Astrocyte of the spinal cord (primary cell): ENCODE results near the gene CD99L2.
A peak's percentile ranks its signal among the peaks of the same experiment; 100 is the strongest.

Experiments used
- DNase-seq: peaks from one replicate; pipeline ENCODE4 v3.0.0; 2011; ENCODE audit warnings: low read depth, low spot score
- H3K4me3 ChIP-seq: 2 replicates; pipeline ENCODE4 v1.5.1; 2011; ENCODE audit warnings: low read depth, mild to moderate bottlenecking, low read length, moderate library complexity
- in situ Hi-C: cut with HindIII; loops from 2 replicates; pipeline ENCODE4 v1.10.0; 2017; ENCODE audit warnings: low sequenced_read_pairs
- TF ChIP-seq, protein P1 (sequence below): IDR thresholded peaks from 2 replicates; pipeline ENCODE4 v1.5.1; 2012; ENCODE audit warnings: low read depth, mild to moderate bottlenecking, low read length, inconsistent platforms

The CD99L2 gene, protein sequence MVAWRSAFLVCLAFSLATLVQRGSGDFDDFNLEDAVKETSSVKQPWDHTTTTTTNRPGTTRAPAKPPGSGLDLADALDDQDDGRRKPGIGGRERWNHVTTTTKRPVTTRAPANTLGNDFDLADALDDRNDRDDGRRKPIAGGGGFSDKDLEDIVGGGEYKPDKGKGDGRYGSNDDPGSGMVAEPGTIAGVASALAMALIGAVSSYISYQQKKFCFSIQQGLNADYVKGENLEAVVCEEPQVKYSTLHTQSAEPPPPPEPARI

DNA sequence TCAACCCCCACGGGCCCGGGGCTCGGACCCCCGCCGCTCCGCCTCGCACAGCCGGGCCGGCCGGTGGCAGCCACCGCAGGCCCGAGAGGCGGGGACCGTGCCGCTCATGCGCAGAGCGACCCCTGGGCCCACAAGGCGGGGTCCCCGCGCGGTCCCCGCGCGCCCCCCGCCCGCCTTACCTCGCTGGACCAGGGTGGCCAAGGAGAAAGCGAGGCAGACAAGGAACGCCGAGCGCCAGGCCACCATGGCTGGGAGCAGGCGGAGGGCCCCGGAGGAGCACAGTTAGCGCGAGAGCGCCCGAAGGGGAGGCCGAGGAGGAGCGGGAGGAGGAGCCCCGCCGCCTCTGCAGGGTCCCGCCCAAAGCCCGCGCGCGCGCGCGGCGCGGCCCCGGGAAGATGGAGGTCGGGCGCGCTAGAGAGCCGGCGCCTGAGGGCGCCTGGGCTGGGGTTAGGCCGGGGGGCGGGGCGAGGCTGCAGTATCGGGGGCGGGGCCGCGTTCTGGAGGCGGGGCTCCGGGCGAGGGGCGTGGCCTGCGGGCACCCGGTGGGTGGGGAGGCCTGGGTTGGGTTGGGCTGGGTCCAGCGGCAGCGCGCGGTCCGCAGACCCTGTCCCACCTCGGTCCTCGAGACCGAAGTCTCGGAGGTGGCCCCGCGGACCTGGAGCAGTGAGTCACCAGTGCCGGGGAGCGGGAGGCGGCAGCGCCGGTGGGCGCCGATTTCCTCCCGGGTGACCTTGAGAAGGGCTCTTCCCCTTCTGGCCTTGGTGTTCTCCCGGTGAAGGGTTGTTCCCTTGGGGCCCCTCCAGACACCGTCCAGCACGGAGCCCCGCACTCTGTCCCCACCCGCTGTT, at the start of gene CD99L2:
CD99L2 (minus strand) TSS at position 326 of the 848 bp plus-strand sequence; CDS start at position 246, 80 bp downstream.
- TF ChIP-seq, protein P1, sequence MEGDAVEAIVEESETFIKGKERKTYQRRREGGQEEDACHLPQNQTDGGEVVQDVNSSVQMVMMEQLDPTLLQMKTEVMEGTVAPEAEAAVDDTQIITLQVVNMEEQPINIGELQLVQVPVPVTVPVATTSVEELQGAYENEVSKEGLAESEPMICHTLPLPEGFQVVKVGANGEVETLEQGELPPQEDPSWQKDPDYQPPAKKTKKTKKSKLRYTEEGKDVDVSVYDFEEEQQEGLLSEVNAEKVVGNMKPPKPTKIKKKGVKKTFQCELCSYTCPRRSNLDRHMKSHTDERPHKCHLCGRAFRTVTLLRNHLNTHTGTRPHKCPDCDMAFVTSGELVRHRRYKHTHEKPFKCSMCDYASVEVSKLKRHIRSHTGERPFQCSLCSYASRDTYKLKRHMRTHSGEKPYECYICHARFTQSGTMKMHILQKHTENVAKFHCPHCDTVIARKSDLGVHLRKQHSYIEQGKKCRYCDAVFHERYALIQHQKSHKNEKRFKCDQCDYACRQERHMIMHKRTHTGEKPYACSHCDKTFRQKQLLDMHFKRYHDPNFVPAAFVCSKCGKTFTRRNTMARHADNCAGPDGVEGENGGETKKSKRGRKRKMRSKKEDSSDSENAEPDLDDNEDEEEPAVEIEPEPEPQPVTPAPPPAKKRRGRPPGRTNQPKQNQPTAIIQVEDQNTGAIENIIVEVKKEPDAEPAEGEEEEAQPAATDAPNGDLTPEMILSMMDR = no peak
- H3K4me3 ChIP-seq = peak within 1 kb of the TSS; percentile 67
- peak; percentile 87 for DNase-seq
- in situ Hi-C loops = no loop called here

DNA sequence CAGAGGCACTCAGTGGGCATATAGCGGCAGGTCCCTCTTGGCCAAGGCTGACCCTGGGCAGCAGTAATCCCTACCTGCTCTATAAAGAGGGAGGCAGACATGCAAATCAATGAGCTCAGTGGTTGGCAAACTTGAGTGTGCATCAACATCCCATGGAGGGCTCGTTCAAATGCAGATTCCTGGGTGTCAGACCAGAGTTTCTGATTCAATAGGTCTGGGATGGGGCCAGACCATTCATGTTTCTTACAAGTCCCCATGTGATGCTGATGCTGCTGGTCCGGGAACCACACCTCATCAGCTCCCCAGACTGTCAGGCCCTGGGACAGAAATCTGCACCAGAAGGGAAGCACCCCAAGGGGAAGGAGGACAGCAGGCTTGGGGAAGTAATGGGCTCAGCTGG, 45.8 kb upstream of the CD99L2 start:
- H3K4me3 ChIP-seq = no peak overlapping the region
- TF ChIP-seq, protein P1 = no peak
- in situ Hi-C loops = no loop called here
- no peak for DNase-seq

DNA sequence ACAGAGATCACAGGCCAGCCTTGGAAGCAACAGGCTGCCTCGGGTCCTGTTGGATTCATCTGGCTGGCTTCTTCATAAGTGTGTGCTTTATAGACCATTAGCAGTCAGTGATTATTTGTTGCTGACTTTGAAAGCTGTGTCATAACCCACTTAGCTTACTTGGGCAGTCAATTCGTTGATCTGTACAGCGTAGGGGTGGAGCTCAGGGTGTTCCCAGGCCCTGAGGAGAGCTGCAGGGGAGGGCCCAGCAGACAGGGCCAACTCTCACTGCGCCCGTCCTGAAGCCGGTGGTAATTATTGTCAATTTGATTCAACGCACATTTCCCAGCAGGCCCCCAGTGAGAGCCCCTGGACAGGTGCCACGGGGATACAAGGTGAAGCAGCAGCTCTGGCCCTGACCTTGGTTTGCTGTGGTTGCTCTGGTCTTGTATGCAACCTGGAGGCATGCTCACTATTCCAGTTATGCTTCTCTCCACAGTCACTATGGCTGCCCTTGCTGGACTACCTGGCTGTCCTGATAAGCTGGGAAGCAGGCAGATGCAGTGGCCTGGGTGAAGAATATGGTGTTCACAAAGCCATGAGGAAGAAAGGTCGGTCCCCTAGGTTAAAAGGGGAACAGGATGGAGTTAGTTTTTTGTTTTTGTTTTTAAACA, 44.6 kb upstream of the CD99L2 start:
- no peak overlapping the region for H3K4me3 ChIP-seq
- in situ Hi-C loops = no loop called here
- no peak for DNase-seq
- TF ChIP-seq, protein P1 = no peak

DNA sequence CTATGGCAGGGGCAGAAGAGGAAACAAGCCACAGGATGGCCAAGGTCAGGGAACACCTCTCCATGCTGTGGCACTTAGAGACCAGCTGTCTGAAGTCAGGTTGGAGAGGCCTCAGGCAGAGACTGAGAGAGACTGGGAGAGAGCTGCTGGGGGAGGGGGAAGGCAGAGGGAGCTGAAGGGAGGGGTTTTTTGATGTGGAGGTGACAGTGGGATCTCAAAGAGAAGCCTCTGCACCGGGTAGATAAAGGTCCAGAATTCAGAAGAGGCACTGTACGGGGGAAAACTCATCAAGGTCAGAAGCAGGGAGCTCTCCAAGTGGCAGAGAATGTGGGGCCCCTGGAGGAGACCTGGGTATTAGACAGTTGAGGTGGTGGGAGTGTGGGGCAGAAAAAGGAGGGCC, 43.1 kb upstream of the CD99L2 start:
- TF ChIP-seq, protein P1 = no peak
- no peak overlapping the region for H3K4me3 ChIP-seq
- in situ Hi-C loops = no loop called here
- DNase-seq = no peak

DNA sequence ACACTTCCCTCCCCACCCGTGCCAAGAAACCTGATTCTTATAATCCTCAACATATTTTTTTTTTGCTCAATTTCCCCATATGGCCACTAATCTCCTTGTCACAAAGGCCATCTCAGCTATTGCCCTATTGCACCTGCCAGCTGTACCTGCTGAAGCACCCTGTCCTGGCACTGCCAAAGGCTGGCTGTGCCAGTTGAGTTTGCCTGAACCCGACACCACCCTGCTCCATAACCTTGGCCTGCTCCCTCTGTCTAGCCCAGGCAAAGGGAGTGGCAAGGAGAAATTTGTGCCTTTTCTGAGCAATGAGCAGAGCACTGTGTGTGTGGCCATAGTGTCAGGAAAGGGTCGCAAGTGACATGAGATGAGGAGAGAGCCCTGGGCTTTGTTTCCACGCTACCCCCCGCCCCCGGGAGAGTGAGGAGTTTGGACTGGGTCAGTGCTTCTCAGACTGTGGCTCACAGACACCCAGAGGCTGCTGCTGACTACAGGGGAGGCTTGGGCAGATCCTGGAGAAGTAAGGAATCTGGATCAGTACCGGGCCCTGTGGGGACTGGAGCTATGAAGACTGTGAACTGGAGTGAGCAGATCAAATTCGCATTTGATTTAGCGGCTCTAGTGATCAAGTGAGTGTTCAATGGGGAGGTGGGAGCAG, 42.5 kb upstream of the CD99L2 start:
- DNase-seq = no peak
- TF ChIP-seq, protein P1 = no peak
- H3K4me3 ChIP-seq = no peak overlapping the region
- in situ Hi-C loops = no loop called here

DNA sequence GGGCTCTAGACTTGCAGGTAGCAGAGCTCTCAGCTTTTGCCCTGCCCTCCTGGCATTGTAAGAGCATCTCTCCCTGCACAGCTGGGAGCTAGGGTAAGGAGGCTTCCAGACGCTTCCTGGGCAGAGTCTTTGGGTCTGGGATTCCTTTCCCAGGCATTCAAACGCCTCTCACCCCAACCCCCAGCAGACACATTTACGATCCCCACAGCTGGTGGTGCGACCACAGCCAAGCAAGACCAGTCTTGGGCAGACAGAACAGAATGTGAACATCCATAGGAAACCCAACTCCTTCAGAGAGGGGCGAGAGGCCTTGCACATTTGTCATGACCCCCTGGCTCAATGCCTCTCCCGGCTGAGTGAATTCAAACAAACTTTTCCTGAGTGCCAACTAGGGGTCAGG, 38.1 kb upstream of the CD99L2 start:
- TF ChIP-seq, protein P1 = no peak
- H3K4me3 ChIP-seq = no peak overlapping the region
- DNase-seq = no peak
- in situ Hi-C loops = no loop called here
